Choroid plexus epithelial cell (primary cell): Measurements from ENCODE around the gene IKZF5.

ENCODE experiments used
- DNase-seq: peaks from one replicate; pipeline ENCODE4 v3.0.0-alpha.2; 2010; ENCODE audit warnings: low read depth
- H3K4me3 ChIP-seq: 2 replicates; pipeline ENCODE4 v1.5.1; 2011; ENCODE audit warnings: low read depth, mild to moderate bottlenecking, control low read depth, low read length, moderate library complexity
- TF ChIP-seq, protein P1 (sequence below): conservative IDR thresholded peaks from 2 replicates; pipeline ENCODE4 v1.5.1; 2011; ENCODE audit warnings: low read depth, mild to moderate bottlenecking, control low read depth, inconsistent platforms, low read length, moderate library complexity

IKZF5 gene

GRCh38 chr10:123001370-123001769 lies 7.2 kb downstream of the IKZF5 start:
- H3K4me3 ChIP-seq = no peak overlapping the region
- TF ChIP-seq, protein P1, sequence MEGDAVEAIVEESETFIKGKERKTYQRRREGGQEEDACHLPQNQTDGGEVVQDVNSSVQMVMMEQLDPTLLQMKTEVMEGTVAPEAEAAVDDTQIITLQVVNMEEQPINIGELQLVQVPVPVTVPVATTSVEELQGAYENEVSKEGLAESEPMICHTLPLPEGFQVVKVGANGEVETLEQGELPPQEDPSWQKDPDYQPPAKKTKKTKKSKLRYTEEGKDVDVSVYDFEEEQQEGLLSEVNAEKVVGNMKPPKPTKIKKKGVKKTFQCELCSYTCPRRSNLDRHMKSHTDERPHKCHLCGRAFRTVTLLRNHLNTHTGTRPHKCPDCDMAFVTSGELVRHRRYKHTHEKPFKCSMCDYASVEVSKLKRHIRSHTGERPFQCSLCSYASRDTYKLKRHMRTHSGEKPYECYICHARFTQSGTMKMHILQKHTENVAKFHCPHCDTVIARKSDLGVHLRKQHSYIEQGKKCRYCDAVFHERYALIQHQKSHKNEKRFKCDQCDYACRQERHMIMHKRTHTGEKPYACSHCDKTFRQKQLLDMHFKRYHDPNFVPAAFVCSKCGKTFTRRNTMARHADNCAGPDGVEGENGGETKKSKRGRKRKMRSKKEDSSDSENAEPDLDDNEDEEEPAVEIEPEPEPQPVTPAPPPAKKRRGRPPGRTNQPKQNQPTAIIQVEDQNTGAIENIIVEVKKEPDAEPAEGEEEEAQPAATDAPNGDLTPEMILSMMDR = no peak
- no peak for DNase-seq

DNA sequence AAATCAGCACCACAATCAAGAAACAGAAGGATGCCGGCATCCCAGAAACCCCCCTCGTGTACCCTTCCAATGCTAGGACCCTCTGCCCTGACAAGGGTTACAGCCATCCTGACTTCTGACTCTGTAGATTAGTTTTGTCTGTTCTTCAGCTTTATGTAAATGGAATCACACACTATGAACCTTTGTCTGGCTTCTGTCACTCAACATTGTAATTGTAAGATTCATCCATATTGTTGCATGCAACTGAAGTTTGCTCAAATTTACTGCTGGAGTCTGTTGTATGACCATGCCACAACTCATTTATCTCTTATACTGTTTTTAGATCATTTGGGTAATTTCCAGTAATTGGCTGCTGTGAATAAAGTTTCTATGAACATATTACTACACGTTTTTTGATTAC lies 8.4 kb downstream of the IKZF5 start:
- H3K4me3 ChIP-seq = no peak overlapping the region
- DNase-seq = no peak
- TF ChIP-seq, protein P1 = no peak

GRCh38 chr10:122999347-122999746 lies 9.2 kb downstream of the IKZF5 start:
- no peak overlapping the region for H3K4me3 ChIP-seq
- TF ChIP-seq, protein P1 = no peak
- no peak for DNase-seq

DNA sequence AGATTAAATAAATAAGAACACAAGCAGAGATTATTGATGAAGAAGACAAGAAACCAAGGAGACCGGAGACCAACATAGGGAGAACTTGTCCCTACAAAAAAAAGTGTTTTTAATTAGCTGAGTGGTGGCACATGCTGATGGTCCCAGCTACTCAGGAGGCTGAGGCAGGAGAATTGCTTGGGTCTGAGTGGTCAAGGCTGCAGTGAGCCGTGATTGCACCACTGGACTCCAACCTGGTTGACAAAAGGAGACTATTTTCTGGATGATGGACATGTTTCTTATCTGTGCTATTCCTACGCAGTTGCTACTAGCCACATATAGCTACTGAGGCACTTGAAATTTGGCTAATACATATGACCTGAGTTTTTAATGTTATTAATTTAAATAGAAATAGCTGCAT lies 9.7 kb downstream of the IKZF5 start:
- no peak overlapping the region for H3K4me3 ChIP-seq
- TF ChIP-seq, protein P1 = no peak
- no peak for DNase-seq

- no peak overlapping the region for H3K4me3 ChIP-seq
- TF ChIP-seq, protein P1 = no peak
- DNase-seq = no peak
Observed at GRCh38 chr10:122998360-122998917, 10.2 kb downstream of the IKZF5 start.

DNA sequence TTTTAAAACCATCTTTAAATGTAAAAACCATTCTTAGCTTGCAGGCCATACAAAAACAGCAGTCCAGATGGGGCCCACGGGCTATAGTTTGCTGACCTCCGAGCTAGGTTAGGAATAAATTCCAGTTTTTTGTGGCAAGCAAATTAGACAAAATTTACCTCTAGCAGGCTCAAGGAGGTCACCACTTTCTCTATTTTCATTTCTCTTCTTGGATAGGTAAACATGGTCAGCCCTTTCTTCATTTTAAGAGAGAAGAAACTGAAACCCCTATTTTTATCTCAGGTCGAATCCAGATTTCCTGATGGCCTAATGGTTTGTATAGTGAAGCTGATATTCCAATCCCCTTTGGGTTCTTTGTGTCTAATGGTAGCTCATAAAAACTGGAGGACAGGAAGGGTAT lies 10.7 kb downstream of the IKZF5 start:
- DNase-seq = no peak
- TF ChIP-seq, protein P1 = no peak
- H3K4me3 ChIP-seq = no peak overlapping the region

DNA sequence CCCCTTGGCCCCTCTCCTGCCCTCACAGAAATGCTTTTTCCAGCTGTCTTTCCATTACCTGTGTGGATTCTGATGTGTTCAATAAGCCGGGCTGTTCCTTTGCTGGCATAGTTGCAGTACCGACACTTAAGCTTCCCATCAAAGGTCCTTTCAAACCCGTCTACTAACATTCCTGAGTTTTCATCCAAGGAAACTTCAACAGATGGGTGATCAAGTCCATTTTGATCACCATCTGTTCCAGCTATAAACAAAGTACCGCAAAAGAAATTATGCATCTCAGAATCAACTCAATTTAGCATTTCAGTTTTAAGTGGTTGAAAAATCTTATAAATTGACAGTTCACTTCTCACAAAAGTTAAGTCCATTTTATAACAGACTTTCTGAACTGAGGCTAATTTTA lies 12.7 kb downstream of the IKZF5 start:
- no peak overlapping the region for H3K4me3 ChIP-seq
- DNase-seq = no peak
- TF ChIP-seq, protein P1 = no peak
